ENCODE results near the gene ABO. TPM values are rescaled to one million over a fixed set of nuclear protein-coding genes. Genes with fewer than 3 reads are reported as not detected.

ABO gene
- total and polyA plus RNA-seq, 10 of the 15 experiments (the other 5 are each of a cell fraction or from before 2014, with no cell fraction given) = 0.10 TPM; not detected in 9

- Histone ChIP-seq H3K9ac (ENCODE audit: control insufficient read depth, insufficient read depth, low read length) (no peak overlapping the region), H3K4me2 (ENCODE audit: control insufficient read depth, insufficient read depth) (no peak overlapping the region)
Observed at GRCh38 chr9:133306242-133307204, 31.5 kb upstream of the ABO start.

More at GRCh38 chr9:133306242-133307204, 31.5 kb upstream of the ABO start:
- BruUV-seq (replicated peaks) = no TSS peak
- no peaks in the 10 kb centered on the region; the same call in 2 of the 3 replicates for H3K9me3 ChIP-seq (replicated peaks; ENCODE audit: control insufficient read depth, insufficient read depth, low read length)
- intact Hi-C loops (cut with micrococcal nuclease; ENCODE audit: unreplicated experiment) = no loop called here
- no peak overlapping the region for H3K27ac ChIP-seq (ENCODE audit: control insufficient read depth, insufficient read depth)
- no peaks in the 10 kb centered on the region for H4K20me1 ChIP-seq (ENCODE audit: control insufficient read depth, insufficient read depth)
- DNase-seq (ENCODE audit: low read depth, low spot score) = no peak
- no peaks in the 10 kb centered on the region for H3K4me1 ChIP-seq (ENCODE audit: control insufficient read depth, insufficient read depth, low read length)
- no peak overlapping the region for H3K4me3 ChIP-seq
- H2AFZ ChIP-seq (ENCODE audit: control insufficient read depth, low read depth, low read length) = no peak overlapping the region
- ChIA-PET CTCF (interaction anchor here (1.3 kb wide), 1 partner anchor 119 kb away, joined by 3 read pairs; no protein-coding TSS in a partner anchor), SMC1A (ENCODE audit: uncharacterized antibody, unreplicated experiment) (no interaction called here), POLR2A (no interaction called here), RAD21 (ENCODE audit: unreplicated experiment) (no interaction called here)
- no peaks in the 10 kb centered on the region for H3K79me2 ChIP-seq (ENCODE audit: control insufficient read depth, insufficient read depth, low read length)
- in situ Hi-C loops (cut with MboI) = no loop called here
- H3K27me3 ChIP-seq (replicated peaks in 1 of 2; ENCODE audit: control insufficient read depth in 2 of 2, insufficient read depth in 2 of 2, low read length in 1 of 2) = no peaks in the 10 kb centered on the region
- no peaks in the 10 kb centered on the region for H3K36me3 ChIP-seq (ENCODE audit: control insufficient read depth in 2 of 2, insufficient read depth in 2 of 2, low read length in 1 of 2)
- TF ChIP-seq SRF (IDR thresholded peaks at IDR 0.05; ENCODE audit: low read depth in 2 of 2, low read length in 2 of 2) = no peak
- TF ChIP-seq RFX5 (IDR thresholded peaks at IDR 0.05; ENCODE audit: low read depth, low read length) = no peak
- TF ChIP-seq ZNF217 (IDR thresholded peaks at IDR 0.05) = no peak
- no peak for TF ChIP-seq MTA3 (IDR thresholded peaks at IDR 0.05; ENCODE audit: borderline replicate concordance, low read length)
- TF ChIP-seq, protein P1, sequence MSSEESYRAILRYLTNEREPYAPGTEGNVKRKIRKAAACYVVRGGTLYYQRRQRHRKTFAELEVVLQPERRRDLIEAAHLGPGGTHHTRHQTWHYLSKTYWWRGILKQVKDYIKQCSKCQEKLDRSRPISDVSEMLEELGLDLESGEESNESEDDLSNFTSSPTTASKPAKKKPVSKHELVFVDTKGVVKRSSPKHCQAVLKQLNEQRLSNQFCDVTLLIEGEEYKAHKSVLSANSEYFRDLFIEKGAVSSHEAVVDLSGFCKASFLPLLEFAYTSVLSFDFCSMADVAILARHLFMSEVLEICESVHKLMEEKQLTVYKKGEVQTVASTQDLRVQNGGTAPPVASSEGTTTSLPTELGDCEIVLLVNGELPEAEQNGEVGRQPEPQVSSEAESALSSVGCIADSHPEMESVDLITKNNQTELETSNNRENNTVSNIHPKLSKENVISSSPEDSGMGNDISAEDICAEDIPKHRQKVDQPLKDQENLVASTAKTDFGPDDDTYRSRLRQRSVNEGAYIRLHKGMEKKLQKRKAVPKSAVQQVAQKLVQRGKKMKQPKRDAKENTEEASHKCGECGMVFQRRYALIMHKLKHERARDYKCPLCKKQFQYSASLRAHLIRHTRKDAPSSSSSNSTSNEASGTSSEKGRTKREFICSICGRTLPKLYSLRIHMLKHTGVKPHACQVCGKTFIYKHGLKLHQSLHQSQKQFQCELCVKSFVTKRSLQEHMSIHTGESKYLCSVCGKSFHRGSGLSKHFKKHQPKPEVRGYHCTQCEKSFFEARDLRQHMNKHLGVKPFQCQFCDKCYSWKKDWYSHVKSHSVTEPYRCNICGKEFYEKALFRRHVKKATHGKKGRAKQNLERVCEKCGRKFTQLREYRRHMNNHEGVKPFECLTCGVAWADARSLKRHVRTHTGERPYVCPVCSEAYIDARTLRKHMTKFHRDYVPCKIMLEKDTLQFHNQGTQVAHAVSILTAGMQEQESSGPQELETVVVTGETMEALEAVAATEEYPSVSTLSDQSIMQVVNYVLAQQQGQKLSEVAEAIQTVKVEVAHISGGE (CRISPR knock-in tag; IDR thresholded peaks at IDR 0.05) = no peak
- no peak for TF ChIP-seq GATAD2B (conservative IDR thresholded peaks at IDR 0.05; ENCODE audit: low read depth)
- no peak for TF ChIP-seq STAT1 (conservative IDR thresholded peaks at IDR 0.05)
- TF ChIP-seq KAT2A (conservative IDR thresholded peaks at IDR 0.05; ENCODE audit: control insufficient read depth, low read depth, low read length) = no peak
- no peak for TF ChIP-seq RELA (IDR thresholded peaks at IDR 0.05; ENCODE audit: borderline replicate concordance, partially characterized antibody)
- TF ChIP-seq EP300 (IDR thresholded peaks at IDR 0.05; ENCODE audit: borderline replicate concordance in 1 of 2, control insufficient read depth in 1 of 2, low read depth in 2 of 2, low read length in 2 of 2) = no peak
- 52% methylated on average over 31 of the region's 31 CpGs for WGBS (ENCODE audit: insufficient coverage, insufficient replicate concordance, low lambda C conversion rate, missing lambda C conversion rate)
- no peak for ATAC-seq
- FAIRE-seq = no peak

All from GM12878 (cell line).